ENCODE data around the gene BRINP3.

BRINP3 gene

GRCh38 chr1:190104961-190105360 lies 372.7 kb downstream of the BRINP3 start:
- DNase-seq (ENCODE audit: low read depth), result no peak

DNA sequence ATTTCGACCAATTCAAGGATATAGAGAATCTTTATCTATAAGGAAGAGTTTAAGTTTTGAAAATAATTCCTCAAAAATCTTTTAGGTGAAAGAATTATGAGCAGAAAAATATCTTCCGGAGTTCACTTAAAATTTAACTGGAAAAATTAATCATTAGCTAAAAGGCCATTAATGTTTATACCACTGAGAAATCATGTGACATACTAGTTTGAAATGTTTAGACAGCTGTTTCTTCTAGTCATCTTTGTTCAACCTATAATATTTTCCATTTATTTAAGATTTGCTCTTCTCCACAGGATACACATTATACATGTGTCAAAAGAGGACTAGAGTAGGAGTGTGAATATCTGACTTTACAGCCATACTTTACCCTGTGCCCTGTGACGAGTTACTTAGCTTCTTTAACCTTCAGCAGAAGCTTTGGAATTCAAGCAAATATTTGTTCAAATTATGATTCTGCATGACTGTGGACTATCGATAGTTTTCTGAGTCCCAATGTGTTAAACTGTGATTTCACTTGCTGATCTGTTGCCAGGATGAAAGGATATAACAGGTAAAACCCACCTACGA lies 374.8 kb downstream of the BRINP3 start:
- DNase-seq (ENCODE audit: low read depth), result no peak

DNA sequence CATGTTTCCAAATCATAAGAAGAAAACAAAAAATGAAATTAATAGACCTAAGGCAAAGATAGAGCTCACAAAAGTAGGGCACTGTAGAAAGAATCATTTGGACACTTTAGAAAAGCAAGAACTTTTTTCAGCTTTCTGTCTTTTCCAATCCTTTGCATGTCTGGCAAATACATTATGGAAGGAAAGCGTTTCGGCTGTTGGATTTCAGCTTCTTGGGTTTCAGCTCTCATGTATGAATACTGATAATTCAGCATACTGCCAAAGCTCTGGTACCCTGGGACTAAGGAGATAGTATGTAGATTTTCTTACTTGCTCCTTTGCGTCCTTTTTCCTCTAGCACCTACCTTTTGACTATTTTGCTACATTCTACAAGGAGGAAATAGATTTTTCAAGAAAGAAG lies 375.9 kb downstream of the BRINP3 start:
- DNase-seq (ENCODE audit: low read depth), result no peak

- no peak for DNase-seq (ENCODE audit: low read depth)
Measured at GRCh38 chr1:190098756-190099155, 378.9 kb downstream of the BRINP3 start.

GRCh38 chr1:190098107-190098506 lies 379.6 kb downstream of the BRINP3 start:
- no peak for DNase-seq (ENCODE audit: low read depth)

GRCh38 chr1:190095596-190095995 lies 382.1 kb downstream of the BRINP3 start:
- no peak for DNase-seq (ENCODE audit: low read depth)

- DNase-seq (ENCODE audit: low read depth), result no peak
Measured at GRCh38 chr1:190084552-190084951, 393.1 kb downstream of the BRINP3 start.

DNA sequence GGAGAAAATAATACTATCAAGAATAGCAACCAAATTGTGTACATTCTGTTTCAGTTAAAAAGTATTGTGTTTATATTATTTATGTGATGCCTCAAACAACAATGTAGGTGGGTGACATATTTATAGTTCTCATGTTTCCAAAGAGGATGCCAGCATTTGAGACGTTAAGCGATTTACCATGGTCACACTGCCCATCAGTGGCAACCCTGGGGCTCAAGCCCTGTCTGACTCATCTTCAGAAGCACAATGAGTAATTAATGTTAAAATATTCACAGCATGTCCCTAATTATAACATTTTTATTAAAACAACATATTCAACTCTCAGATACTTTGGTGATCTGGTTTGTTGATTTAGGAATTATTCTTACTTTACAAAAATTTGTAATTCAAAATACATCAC lies 409.4 kb downstream of the BRINP3 start:
- no peak for DNase-seq (ENCODE audit: low read depth)

- no peak for DNase-seq (ENCODE audit: low read depth)
Measured at GRCh38 chr1:190067592-190067991, 410.1 kb downstream of the BRINP3 start.

GRCh38 chr1:190066011-190066410 lies 411.7 kb downstream of the BRINP3 start:
- no peak for DNase-seq (ENCODE audit: low read depth)

DNA sequence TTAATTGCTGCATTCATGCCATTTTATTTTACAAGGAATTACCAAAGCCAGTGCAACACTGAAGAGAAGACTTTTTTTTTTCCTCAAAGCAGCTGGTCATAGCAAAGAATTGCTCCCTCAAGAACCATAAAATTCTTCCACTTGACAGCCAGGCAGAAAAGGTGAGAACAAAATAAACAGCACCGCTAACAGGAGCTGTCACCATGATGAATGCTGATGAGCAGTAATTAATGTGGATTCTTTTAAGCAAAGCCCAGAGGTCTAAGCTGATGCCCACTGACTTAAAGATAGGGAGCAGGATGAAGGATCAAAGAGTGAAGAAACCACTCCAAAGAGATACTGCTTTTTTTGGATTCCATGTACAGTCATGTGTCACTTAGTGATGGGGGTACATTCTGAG lies 428.4 kb downstream of the BRINP3 start:
- no peak for DNase-seq (ENCODE audit: low read depth)
